ENCODE results near the gene CCDC106.

CCDC106 gene

DNA sequence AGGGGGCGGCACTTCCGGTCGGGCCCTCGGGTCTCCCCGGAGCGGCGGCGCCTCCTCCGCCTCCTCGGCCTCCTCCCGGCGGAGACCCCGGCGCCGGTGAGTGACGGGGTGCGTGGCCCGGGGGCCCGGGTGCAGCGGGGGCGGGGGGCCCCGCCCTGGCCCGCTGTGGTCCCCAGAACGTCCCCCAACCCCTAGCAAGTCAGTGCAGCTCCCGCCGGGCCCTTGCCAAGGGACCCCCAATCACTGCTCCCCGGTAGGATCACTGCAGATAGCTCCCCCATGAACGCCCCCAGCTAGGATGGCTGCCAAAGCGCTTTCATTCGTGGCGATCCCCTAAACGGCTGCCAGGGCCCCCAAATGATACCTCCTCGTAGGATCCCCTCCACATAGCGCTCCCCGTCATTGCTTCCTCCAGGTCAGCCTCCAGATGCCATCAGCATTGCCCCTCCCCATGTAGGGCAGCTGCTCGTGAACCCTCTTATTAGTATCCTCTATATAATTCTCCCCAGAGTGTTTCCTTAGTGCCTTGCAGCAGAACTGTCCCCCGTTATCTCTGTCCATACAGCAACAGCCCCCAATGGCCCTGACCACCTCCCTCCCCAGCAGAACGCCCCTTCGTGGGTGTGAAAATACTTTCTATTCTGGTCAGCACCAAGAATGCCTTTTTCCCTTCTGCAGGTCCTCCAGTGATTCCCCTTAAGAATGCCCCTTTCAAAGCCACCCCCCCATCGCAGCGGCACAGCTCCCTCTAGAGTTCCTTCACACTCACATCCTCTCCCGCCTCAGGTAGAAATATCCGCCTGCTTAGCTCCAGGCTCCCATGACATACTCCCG is 42.2 kb upstream of the CCDC106 start, which contains the start of gene ZNF865:
ZNF865 (plus strand) TSS at position 11 of the 834 bp plus-strand sequence. CDS start 7,972 bp downstream, outside the sequence.
- Histone ChIP-seq H3K18ac (ENCODE audit: low read length) (peak within 1 kb of the TSS; percentile 93), H3K27ac (ENCODE audit: low read depth, low read length) (peak within 1 kb of the TSS; percentile 98), H3K9ac (ENCODE audit: low read length) (peak within 1 kb of the TSS; percentile 90), H4K5ac (ENCODE audit: low read length) (peak within 1 kb of the TSS; percentile 81), H2BK5ac (ENCODE audit: low read length) (peak within 1 kb of the TSS; percentile 92), H3K56ac (ENCODE audit: low read length) (peak within 1 kb of the TSS; percentile 98), H3K27me3 (ENCODE audit: insufficient read depth, low read length, poor library complexity) (no peaks in the 10 kb centered on the region), H3K4me1 (ENCODE audit: control insufficient read depth, low read depth, low read length) (peaks cover 4% of the 10 kb centered on the region), H3K79me1 (ENCODE audit: low read length) (peaks cover 17% of the 10 kb centered on the region), H4K8ac (ENCODE audit: low read depth, low read length) (no peak within 1 kb of the TSS), H2BK120ac (ENCODE audit: low read depth, low read length) (peak within 1 kb of the TSS; percentile 73), H3K23ac (ENCODE audit: low read length) (peak within 1 kb of the TSS; percentile 80), H3K4me3 (ENCODE audit: low read length) (peak within 1 kb of the TSS; percentile 86), H2BK15ac (replicated peaks; ENCODE audit: low read depth) (no peak within 1 kb of the TSS), H3K36me3 (ENCODE audit: control insufficient read depth, insufficient read depth, low read length) (no peaks in the 10 kb centered on the region), H2AK5ac (ENCODE audit: low read length) (peak within 1 kb of the TSS; percentile 97), H3K4ac (ENCODE audit: low read depth, low read length) (peak within 1 kb of the TSS; percentile 96), H3K4me2 (ENCODE audit: low read length) (peak within 1 kb of the TSS; percentile 94), H3K79me2 (ENCODE audit: control insufficient read depth, insufficient read depth, low read length) (peaks cover 2% of the 10 kb centered on the region)
- no CpG with 5 or more reads among the region's 44 CpGs for WGBS (ENCODE audit: extremely low coverage, insufficient coverage, low lambda C conversion rate)
- peak; percentile 97 for DNase-seq

DNA sequence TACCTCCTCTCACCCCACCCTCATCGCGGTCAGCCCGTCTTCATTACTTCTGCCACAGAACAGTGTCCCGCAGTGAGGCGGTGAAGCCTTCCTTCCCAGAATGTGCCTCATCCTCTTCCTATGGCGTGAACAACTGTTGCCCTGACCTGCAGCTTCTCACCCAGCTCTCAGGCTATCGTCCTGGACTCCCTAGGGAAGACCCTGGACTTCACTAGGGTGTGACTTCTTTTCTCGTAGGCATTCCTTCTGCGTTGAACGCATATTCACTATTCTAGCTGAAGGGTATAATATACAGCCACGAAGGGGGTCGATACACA is 41.6 kb upstream of the CCDC106 start:
- no CpG with 5 or more reads among the region's 12 CpGs for WGBS (ENCODE audit: extremely low coverage, insufficient coverage, low lambda C conversion rate)
- Histone ChIP-seq H3K27me3 (ENCODE audit: insufficient read depth, low read length, poor library complexity) (no peaks in the 10 kb centered on the region), H3K4me1 (ENCODE audit: control insufficient read depth, low read depth, low read length) (peaks cover 4% of the 10 kb centered on the region), H2AK5ac (ENCODE audit: low read length) (no peak overlapping the region), H3K23ac (ENCODE audit: low read length) (peak overlapping the region; percentile 3), H3K36me3 (ENCODE audit: control insufficient read depth, insufficient read depth, low read length) (no peaks in the 10 kb centered on the region), H3K79me2 (ENCODE audit: control insufficient read depth, insufficient read depth, low read length) (peaks cover 2% of the 10 kb centered on the region), H3K27ac (ENCODE audit: low read depth, low read length) (no peak overlapping the region), H4K5ac (ENCODE audit: low read length) (no peak overlapping the region), H3K9ac (ENCODE audit: low read length) (peak overlapping the region; percentile 85), H3K79me1 (ENCODE audit: low read length) (peaks cover 17% of the 10 kb centered on the region), H3K18ac (ENCODE audit: low read length) (no peak overlapping the region), H2BK15ac (replicated peaks; ENCODE audit: low read depth) (no peak overlapping the region), H3K56ac (ENCODE audit: low read length) (peak overlapping the region; percentile 92), H2BK5ac (ENCODE audit: low read length) (no peak overlapping the region), H2BK120ac (ENCODE audit: low read depth, low read length) (no peak overlapping the region), H4K8ac (ENCODE audit: low read depth, low read length) (no peak overlapping the region), H3K4me3 (ENCODE audit: low read length) (peak overlapping the region; percentile 20), H3K4ac (ENCODE audit: low read depth, low read length) (no peak overlapping the region), H3K4me2 (ENCODE audit: low read length) (peak overlapping the region; percentile 79)
- DNase-seq: no peak

DNA sequence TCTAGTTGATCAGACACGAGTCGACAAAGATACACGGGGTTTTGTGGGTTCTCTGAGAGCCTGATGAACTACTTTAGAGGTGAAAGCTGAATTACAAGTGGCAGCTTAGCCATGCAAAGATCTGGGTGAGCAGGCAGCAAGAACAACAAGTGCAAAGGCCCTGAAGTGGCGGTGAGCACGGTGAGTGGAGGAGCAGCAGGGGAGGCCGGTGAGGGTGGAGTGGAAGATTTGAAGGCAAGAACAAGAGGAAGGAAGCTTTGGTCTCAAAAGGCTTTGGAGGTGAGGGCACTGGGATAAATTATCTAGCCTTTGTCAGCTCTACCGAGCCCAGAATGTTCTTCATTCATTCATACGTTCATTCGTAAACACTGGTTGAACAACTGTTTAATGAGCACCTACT is 41.2 kb upstream of the CCDC106 start:
- no peak overlapping the region for H2BK5ac ChIP-seq (ENCODE audit: low read length)
- H3K4me2 ChIP-seq (ENCODE audit: low read length): peak overlapping the region; percentile 79
- peak overlapping the region; percentile 3 for H3K23ac ChIP-seq (ENCODE audit: low read length)
- H2AK5ac ChIP-seq (ENCODE audit: low read length): no peak overlapping the region
- no peaks in the 10 kb centered on the region for H3K36me3 ChIP-seq (ENCODE audit: control insufficient read depth, insufficient read depth, low read length)
- peak overlapping the region; percentile 85 for H3K9ac ChIP-seq (ENCODE audit: low read length)
- H3K56ac ChIP-seq (ENCODE audit: low read length): peak overlapping the region; percentile 92
- H2BK15ac ChIP-seq (replicated peaks; ENCODE audit: low read depth): no peak overlapping the region
- no peaks in the 10 kb centered on the region for H3K27me3 ChIP-seq (ENCODE audit: insufficient read depth, low read length, poor library complexity)
- peaks cover 2% of the 10 kb centered on the region for H3K79me2 ChIP-seq (ENCODE audit: control insufficient read depth, insufficient read depth, low read length)
- H2BK120ac ChIP-seq (ENCODE audit: low read depth, low read length): no peak overlapping the region
- DNase-seq: no peak
- peaks cover 17% of the 10 kb centered on the region for H3K79me1 ChIP-seq (ENCODE audit: low read length)
- H3K4me1 ChIP-seq (ENCODE audit: control insufficient read depth, low read depth, low read length): peaks cover 4% of the 10 kb centered on the region
- no peak overlapping the region for H3K27ac ChIP-seq (ENCODE audit: low read depth, low read length)
- no peak overlapping the region for H3K4ac ChIP-seq (ENCODE audit: low read depth, low read length)
- no peak overlapping the region for H4K5ac ChIP-seq (ENCODE audit: low read length)
- H3K4me3 ChIP-seq (ENCODE audit: low read length): no peak overlapping the region
- no CpG with 5 or more reads among the region's 9 CpGs for whole genome bisulfite sequencing (ENCODE audit: extremely low coverage, insufficient coverage, low lambda C conversion rate)
- no peak overlapping the region for H3K18ac ChIP-seq (ENCODE audit: low read length)
- no peak overlapping the region for H4K8ac ChIP-seq (ENCODE audit: low read depth, low read length)

DNA sequence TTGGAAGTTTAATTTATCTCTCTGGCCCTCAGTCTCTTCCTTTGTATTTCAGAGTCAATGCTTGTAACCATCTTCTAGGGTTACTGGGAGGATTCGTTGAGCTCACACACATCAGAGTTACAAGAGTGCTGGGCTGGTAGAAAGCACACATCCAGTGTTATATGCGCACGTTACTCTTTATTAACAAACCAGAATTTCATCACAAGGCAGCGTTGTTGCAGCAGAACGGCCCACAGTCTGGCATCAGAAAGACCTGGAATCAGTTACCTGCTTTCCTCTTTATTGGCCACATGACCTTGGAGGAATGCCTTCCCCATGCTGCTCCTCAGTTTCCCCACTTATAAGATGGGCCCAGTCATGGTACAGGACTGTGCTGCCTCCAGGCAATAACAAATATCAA is 38.7 kb upstream of the CCDC106 start:
- Histone ChIP-seq H2BK5ac (ENCODE audit: low read length) (no peak overlapping the region), H3K27ac (ENCODE audit: low read depth, low read length) (no peak overlapping the region), H3K4me2 (ENCODE audit: low read length) (no peak overlapping the region), H3K27me3 (ENCODE audit: insufficient read depth, low read length, poor library complexity) (no peaks in the 10 kb centered on the region), H3K4me3 (ENCODE audit: low read length) (no peak overlapping the region), H3K9ac (ENCODE audit: low read length) (no peak overlapping the region), H3K4me1 (ENCODE audit: control insufficient read depth, low read depth, low read length) (peaks cover 4% of the 10 kb centered on the region), H3K79me2 (ENCODE audit: control insufficient read depth, insufficient read depth, low read length) (peaks cover 2% of the 10 kb centered on the region), H2BK120ac (ENCODE audit: low read depth, low read length) (no peak overlapping the region), H2AK5ac (ENCODE audit: low read length) (no peak overlapping the region), H3K4ac (ENCODE audit: low read depth, low read length) (no peak overlapping the region), H3K56ac (ENCODE audit: low read length) (no peak overlapping the region), H4K5ac (ENCODE audit: low read length) (no peak overlapping the region), H3K18ac (ENCODE audit: low read length) (no peak overlapping the region), H2BK15ac (replicated peaks; ENCODE audit: low read depth) (no peak overlapping the region), H3K23ac (ENCODE audit: low read length) (no peak overlapping the region), H3K79me1 (ENCODE audit: low read length) (peaks cover 17% of the 10 kb centered on the region), H3K36me3 (ENCODE audit: control insufficient read depth, insufficient read depth, low read length) (no peaks in the 10 kb centered on the region), H4K8ac (ENCODE audit: low read depth, low read length) (no peak overlapping the region)
- no CpG with 5 or more reads among the region's 5 CpGs for WGBS (ENCODE audit: extremely low coverage, insufficient coverage, low lambda C conversion rate)
- DNase-seq: no peak

DNA sequence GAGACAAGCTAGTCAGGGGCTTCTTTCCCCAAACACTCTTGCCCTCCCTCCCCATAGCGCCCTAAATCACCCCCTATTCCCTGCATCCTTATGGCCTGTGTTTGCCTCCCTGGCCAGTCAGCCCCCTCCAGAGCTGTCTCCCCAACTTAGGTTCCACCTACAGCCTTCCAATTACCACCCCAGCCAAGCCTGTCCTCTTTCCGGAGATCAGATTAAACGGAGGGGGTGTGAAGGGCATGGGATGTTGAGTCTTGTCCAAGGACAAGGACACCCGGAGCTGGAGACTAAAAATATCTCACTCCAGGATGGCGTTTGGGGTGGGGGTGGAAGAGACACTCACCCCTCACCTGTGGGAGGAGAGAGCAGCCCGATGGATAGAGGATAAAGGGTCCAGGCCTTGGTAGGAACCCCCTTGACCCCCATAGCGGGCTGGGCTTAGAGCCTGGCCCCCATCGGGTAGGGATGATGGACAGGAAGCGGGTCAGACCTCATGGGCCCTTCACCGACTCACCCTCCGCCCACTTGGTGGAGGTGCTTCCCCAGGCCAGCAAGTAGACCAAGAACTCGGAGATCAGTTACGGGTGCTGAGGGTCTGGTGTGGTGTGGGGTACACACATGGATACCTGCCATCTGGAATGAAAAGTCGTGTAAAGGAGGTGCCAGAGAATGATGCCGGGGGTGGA is 36.6 kb upstream of the CCDC106 start:
- Histone ChIP-seq H3K79me1 (ENCODE audit: low read length) (peaks cover 16% of the 10 kb centered on the region), H3K27ac (ENCODE audit: low read depth, low read length) (no peak overlapping the region), H3K23ac (ENCODE audit: low read length) (no peak overlapping the region), H3K36me3 (ENCODE audit: control insufficient read depth, insufficient read depth, low read length) (peaks cover 2% of the 10 kb centered on the region), H3K4me3 (ENCODE audit: low read length) (no peak overlapping the region), H3K18ac (ENCODE audit: low read length) (no peak overlapping the region), H2BK15ac (replicated peaks; ENCODE audit: low read depth) (no peak overlapping the region), H4K5ac (ENCODE audit: low read length) (no peak overlapping the region), H2BK120ac (ENCODE audit: low read depth, low read length) (no peak overlapping the region), H2AK5ac (ENCODE audit: low read length) (no peak overlapping the region), H3K27me3 (ENCODE audit: insufficient read depth, low read length, poor library complexity) (no peaks in the 10 kb centered on the region), H3K56ac (ENCODE audit: low read length) (no peak overlapping the region), H2BK5ac (ENCODE audit: low read length) (no peak overlapping the region), H3K79me2 (ENCODE audit: control insufficient read depth, insufficient read depth, low read length) (peaks cover 2% of the 10 kb centered on the region), H3K4ac (ENCODE audit: low read depth, low read length) (no peak overlapping the region), H3K9ac (ENCODE audit: low read length) (no peak overlapping the region), H3K4me1 (ENCODE audit: control insufficient read depth, low read depth, low read length) (peaks cover 4% of the 10 kb centered on the region), H3K4me2 (ENCODE audit: low read length) (no peak overlapping the region), H4K8ac (ENCODE audit: low read depth, low read length) (no peak overlapping the region)
- WGBS (ENCODE audit: extremely low coverage, insufficient coverage, low lambda C conversion rate): no CpG with 5 or more reads among the region's 15 CpGs
- DNase-seq: no peak

Measured in mesendoderm (in vitro differentiated cells).